HG03060 (cell line): ENCODE results near the gene LMBRD2.

ENCODE experiments used
- ATAC-seq: cut with Tn5 transposase; IDR thresholded peaks from one replicate; pipeline ENCODE4 v1.9.1; 2021; ENCODE audit warnings: low read depth, moderate number of reproducible peaks; ENCODE audit not compliant: unreplicated experiment

LMBRD2 gene

DNA sequence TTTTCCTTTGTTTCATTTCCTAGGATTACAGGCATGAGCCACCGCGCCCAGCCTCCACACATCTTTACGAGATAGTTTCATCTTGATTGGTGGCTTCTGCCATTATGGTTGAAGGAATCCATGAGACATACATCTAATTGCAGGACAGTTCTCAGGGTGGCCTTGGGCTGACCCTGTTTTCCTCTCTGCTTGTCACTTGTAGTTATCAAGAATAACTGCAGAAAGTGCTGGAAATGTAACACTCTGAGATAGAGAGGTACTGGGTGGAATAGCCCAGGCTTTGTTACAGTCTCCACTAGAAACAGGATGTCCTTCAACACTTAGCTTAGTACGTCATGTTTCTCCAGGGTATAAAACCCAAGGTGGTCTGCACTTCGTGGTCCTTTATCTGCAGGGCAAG lies 95.7 kb downstream of the LMBRD2 start:
- no peak for ATAC-seq

DNA sequence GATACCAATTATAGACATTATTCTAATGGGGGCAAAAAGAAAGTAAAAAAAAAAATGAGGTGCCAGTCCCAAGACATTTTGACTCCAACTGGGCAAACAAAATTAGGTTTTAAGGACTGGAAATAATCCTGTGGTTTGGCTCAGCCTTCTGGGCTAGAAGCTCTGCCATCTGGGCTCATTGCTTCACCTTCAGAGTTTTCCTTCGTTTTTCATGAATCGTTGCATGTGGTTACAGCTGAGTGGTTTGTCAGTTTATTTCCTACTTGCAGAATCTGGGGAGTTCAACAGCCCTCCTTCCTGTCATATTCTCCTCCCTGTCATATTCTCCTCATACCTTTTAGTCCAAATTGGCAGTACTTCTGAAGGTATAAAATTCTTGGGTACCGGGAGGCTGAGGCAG lies 97.0 kb downstream of the LMBRD2 start:
- no peak for ATAC-seq

DNA sequence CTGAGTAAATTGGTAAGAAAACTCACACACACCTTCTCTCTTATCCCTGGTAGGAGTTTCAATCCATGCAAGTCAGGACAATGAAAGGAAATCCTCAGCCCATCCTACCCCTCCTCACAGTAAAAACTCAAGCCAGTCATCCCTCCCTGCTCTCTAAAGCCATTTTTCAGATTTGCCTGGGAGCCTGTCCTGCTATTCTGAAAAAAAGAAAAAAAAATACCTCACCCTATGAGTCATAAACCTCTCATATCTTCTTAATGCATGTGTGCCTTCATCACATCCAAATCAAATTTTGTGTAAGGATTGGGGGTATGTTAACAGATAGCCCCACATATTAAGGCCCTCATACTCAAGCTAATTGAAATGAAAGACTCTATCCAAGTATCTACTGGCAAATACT lies 99.1 kb downstream of the LMBRD2 start:
- ATAC-seq, result no peak

DNA sequence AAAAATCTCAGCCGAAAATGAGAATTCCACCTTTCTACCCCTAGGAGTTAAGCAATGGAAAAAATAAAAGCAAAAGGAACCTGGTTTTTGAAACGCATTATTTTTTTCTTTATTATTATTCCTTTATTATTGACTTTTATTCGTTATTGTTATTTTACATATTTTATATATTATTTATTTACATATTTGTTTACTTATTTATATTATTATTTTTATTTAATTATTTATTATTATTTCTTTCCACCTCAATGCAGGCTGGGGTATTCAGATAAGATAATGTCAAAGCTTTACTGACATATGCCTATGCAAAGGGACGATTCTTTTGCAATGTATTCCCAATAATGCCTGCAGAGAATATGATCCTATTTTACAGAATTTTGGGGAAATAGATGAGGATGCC lies 101.7 kb downstream of the LMBRD2 start:
- no peak for ATAC-seq
